Endodermal cell (in vitro differentiated cells): ENCODE measurements around the gene GALNT17. TPM values are rescaled to one million over a fixed set of nuclear protein-coding genes. Genes with fewer than 3 reads are reported as not detected.
A peak's percentile ranks its signal among the peaks of the same experiment; 100 is the strongest.

Experiments used
- DNase-seq: peaks from one replicate; pipeline ENCODE4 v3.0.0-alpha.2; 2017
- H3K27ac ChIP-seq: 2 replicates; pipeline ENCODE4 v1.5.1; 2013; ENCODE audit warnings: mild to moderate bottlenecking, low read depth, low read length, moderate library complexity
- H3K27me3 ChIP-seq: 2 replicates; pipeline ENCODE4 v1.6.1; 2013; ENCODE audit warnings: mild to moderate bottlenecking, low read length, moderate library complexity; ENCODE audit not compliant: insufficient read depth, control insufficient read depth, poor library complexity, severe bottlenecking
- H3K36me3 ChIP-seq: 2 replicates; pipeline ENCODE4 v1.7.0; 2013; ENCODE audit warnings: mild to moderate bottlenecking, low read length, moderate library complexity; ENCODE audit not compliant: control insufficient read depth, insufficient read depth
- H3K4me1 ChIP-seq: one replicate; pipeline ENCODE4 v1.7.0; 2013; ENCODE audit warnings: low read length; ENCODE audit not compliant: control insufficient read depth, insufficient read depth
- H3K4me3 ChIP-seq: 2 replicates; pipeline ENCODE4 v1.5.1; 2013; ENCODE audit warnings: mild to moderate bottlenecking, low read length, moderate library complexity
- H3K9ac ChIP-seq: 2 replicates; pipeline ENCODE4 v1.6.1; 2013; ENCODE audit warnings: mild to moderate bottlenecking, low read length, moderate library complexity; ENCODE audit not compliant: poor library complexity, severe bottlenecking; ENCODE audit errors: extremely low read depth
- H3K9me3 ChIP-seq: 2 replicates; pipeline ENCODE4 v1.6.1; 2013; ENCODE audit warnings: mild to moderate bottlenecking, low read length, moderate library complexity; ENCODE audit not compliant: control insufficient read depth
- H3K27ac Mint-ChIP-seq: 2 replicates; pipeline ENCODE4 v1.8.0; 2020; ENCODE audit warnings: mixed read lengths
- H3K27me3 Mint-ChIP-seq: 2 replicates; pipeline ENCODE4 v1.8.0; 2021; ENCODE audit warnings: mild to moderate bottlenecking, mixed read lengths; ENCODE audit not compliant: insufficient read depth
- H3K36me3 Mint-ChIP-seq: 2 replicates; pipeline ENCODE4 v1.8.0; 2020; ENCODE audit warnings: low read depth, mixed read lengths
- H3K4me1 Mint-ChIP-seq: 2 replicates; pipeline ENCODE4 v1.8.0; 2020; ENCODE audit warnings: mixed read lengths
- H3K4me3 Mint-ChIP-seq: 2 replicates; pipeline ENCODE4 v1.8.0; 2020; ENCODE audit warnings: mild to moderate bottlenecking, moderate library complexity, mixed read lengths
- H3K9me3 Mint-ChIP-seq: 2 replicates; pipeline ENCODE4 v1.8.0; 2020; ENCODE audit warnings: mild to moderate bottlenecking, mixed read lengths
- WGBS, 2 experiments: methylation state at CpG; one replicate each; pipeline versions ENCODE4 v1.1.5 to v1.1.7; 2013; ENCODE audit warnings: missing lambda C conversion rate in 2 of 2, mixed read lengths in 1 of 2; ENCODE audit not compliant: insufficient coverage in 1 of 2, insufficient read length in 1 of 2; 5-methylcytosine and 5-hydroxymethylcytosine counted together
- total RNA-seq, 2 donors: library from RNA; stranded (reverse); fragmentation: NEBNext Ultra II Directional in 1 of 2; extraction: Animal tissue kit (Norgen Biotek cat#: 25700) in 1 of 2; gene quantifications; 2 replicates in 1 of 2; 3 replicates in 1 of 2; pipeline ENCODE4 v1.2.1, GENCODE V29; 2021
- TF ChIP-seq, protein P1 (sequence below): fragments of 200-600 bp; sonication (generic); conservative IDR thresholded peaks from 2 replicates; pipeline ENCODE4 v1.5.0; 2021; ENCODE audit warnings: antibody characterized with exemption, mild to moderate bottlenecking

The GALNT17 gene
- total RNA-seq, 2 donors from 2014 or later: 60.4 to 61.3 TPM

DNA sequence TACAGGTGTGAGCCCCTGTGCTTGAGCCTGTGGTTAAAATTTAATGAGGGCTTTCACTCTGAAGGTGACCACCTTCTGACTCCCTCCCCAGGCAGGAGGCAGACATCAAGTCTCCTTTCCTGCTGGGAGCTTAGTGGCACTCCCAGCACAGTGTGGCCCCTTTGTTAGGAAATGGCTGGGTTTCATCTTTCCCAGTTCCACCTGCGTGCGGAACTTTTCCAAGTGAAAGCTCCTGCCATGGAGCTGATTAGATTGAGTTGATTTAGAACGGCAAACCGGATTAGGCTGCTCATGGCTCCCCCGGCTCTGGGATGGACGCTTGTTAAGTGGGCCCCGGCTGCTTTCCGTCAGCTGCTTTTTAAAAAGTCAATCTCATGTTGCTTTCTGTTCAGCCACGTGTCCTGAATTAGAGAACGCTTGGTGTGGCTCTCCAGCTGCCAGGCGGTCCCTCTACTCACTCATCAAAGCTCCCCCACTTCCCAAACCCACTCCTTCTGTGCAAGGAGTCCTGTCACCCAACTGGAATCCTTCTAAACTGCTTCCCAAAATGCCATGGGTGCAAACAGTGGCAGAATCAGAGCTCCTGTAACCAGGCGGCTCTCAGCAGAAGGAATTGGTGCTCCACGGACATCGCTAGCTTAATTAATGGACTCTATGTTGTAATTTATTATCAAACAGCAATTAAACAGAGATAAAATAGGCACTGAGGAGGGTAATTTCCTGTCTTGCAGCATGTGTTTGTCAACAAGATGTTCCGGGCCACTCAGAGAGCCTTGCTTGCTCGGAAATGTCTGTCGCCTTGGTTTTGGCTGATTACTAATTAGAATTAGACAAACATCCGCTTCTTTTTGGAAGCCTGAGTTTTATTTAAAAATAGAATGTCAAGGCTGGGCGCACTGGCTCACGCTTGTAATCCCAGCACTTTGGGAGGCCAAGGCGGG is 551.2 kb downstream of the GALNT17 start:
- Mint-ChIP-seq H3K36me3 (peaks cover 42% of the 10 kb centered on the region), H3K9me3 (no peaks in the 10 kb centered on the region), H3K4me3 (peak overlapping the region; percentile 9), H3K27me3 (no peaks in the 10 kb centered on the region), H3K4me1 (peaks cover 16% of the 10 kb centered on the region), H3K27ac (peak overlapping the region; percentile 95)
- Histone ChIP-seq H3K9me3 (peaks cover 5% of the 10 kb centered on the region), H3K36me3 (peaks cover 36% of the 10 kb centered on the region), H3K27ac (peak overlapping the region; percentile 34), H3K9ac (peak overlapping the region; percentile 45), H3K4me1 (peaks cover 13% of the 10 kb centered on the region), H3K27me3 (no peaks in the 10 kb centered on the region), H3K4me3 (peak overlapping the region; percentile 36)
- 45 to 46% methylated on average over 12 to 21 of the region's 21 CpGs for WGBS, 2 experiments
- peak; percentile 95 for DNase-seq
- TF ChIP-seq, protein P1, sequence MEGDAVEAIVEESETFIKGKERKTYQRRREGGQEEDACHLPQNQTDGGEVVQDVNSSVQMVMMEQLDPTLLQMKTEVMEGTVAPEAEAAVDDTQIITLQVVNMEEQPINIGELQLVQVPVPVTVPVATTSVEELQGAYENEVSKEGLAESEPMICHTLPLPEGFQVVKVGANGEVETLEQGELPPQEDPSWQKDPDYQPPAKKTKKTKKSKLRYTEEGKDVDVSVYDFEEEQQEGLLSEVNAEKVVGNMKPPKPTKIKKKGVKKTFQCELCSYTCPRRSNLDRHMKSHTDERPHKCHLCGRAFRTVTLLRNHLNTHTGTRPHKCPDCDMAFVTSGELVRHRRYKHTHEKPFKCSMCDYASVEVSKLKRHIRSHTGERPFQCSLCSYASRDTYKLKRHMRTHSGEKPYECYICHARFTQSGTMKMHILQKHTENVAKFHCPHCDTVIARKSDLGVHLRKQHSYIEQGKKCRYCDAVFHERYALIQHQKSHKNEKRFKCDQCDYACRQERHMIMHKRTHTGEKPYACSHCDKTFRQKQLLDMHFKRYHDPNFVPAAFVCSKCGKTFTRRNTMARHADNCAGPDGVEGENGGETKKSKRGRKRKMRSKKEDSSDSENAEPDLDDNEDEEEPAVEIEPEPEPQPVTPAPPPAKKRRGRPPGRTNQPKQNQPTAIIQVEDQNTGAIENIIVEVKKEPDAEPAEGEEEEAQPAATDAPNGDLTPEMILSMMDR: no peak

DNA sequence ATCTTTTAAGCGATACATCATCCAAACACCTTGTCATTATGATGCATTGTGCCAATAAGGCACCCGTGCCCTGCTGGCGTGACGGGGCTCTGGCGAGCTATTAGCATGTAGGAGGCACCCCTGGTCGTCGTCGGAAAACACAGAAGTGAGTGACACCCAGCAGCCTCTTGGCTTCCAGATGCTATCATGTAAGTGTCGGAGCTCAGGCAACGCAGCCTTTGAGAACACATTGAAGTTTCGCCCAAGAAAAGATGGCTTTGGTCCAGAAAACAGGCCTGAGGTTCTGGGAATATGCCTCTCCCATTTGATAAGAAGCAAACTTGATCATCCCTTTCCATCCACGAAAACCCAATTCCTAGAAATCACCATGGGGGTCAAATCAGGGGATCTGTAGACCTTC is 555.3 kb downstream of the GALNT17 start:
- H3K27ac Mint-ChIP-seq: no peak overlapping the region
- H3K36me3 Mint-ChIP-seq: peaks cover 47% of the 10 kb centered on the region
- TF ChIP-seq, protein P1: no peak
- no peaks in the 10 kb centered on the region for H3K9me3 ChIP-seq
- H3K9ac ChIP-seq: no peak overlapping the region
- WGBS, 2 experiments: 92 to 93% methylated on average over 12 of the region's 12 CpGs
- H3K27ac ChIP-seq: no peak overlapping the region
- peaks cover 13% of the 10 kb centered on the region for H3K4me1 ChIP-seq
- peak; percentile 19 for DNase-seq
- peaks cover 38% of the 10 kb centered on the region for H3K36me3 ChIP-seq
- H3K4me3 Mint-ChIP-seq: no peak overlapping the region
- H3K4me3 ChIP-seq: no peak overlapping the region
- H3K27me3 Mint-ChIP-seq: no peaks in the 10 kb centered on the region
- no peaks in the 10 kb centered on the region for H3K9me3 Mint-ChIP-seq
- no peaks in the 10 kb centered on the region for H3K27me3 ChIP-seq
- H3K4me1 Mint-ChIP-seq: peaks cover 10% of the 10 kb centered on the region

DNA sequence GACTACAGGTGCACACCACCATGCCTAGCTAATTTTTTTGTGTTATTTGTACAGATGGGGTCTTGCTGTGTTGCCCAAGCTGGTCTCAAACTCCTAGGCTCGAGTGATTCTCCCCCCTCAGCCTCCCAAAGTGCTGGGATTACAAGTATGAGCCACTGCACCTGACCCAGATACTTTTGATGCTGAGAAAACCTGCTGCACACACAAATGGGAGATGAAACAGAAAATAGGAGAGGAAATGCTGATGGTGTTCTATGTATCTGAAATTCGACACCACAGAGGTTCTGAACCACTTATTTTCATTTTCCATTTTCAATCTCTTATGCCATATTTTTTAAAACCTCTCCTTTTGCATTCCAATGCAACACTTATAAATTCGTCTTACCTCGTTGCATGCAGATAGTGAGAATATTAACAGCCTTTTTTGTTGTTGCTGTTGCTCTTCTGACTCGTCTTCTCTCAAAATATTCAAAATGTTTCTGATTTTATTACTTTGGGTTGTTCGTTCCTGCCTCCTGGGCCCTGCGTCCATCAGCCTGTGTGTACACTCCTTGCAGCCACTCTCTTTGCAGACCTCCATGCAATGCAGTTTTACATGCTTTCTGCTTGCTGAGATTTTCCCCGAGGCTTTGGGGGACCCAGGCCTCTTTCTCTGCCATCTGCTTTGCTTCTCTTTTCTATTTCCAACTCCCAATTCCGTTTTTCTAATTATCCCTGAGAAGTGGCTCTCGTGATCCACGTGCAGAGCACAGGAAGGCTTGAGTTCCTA is 556.1 kb downstream of the GALNT17 start:
- Mint-ChIP-seq H3K4me1 (peaks cover 5% of the 10 kb centered on the region), H3K36me3 (peaks cover 48% of the 10 kb centered on the region), H3K4me3 (no peak overlapping the region), H3K9me3 (no peaks in the 10 kb centered on the region), H3K27ac (no peak overlapping the region), H3K27me3 (no peaks in the 10 kb centered on the region)
- peaks cover 38% of the 10 kb centered on the region for H3K36me3 ChIP-seq
- TF ChIP-seq, protein P1: no peak
- H3K27me3 ChIP-seq: no peaks in the 10 kb centered on the region
- no peak overlapping the region for H3K27ac ChIP-seq
- H3K9ac ChIP-seq: no peak overlapping the region
- peak; percentile 7 for DNase-seq
- peaks cover 13% of the 10 kb centered on the region for H3K4me1 ChIP-seq
- no peak overlapping the region for H3K4me3 ChIP-seq
- no peaks in the 10 kb centered on the region for H3K9me3 ChIP-seq
- WGBS, 2 experiments: 85 to 94% methylated on average over 4 to 11 of the region's 11 CpGs
